Sigmoid colon (tissue), 7 donors: ENCODE results near the gene CNTNAP5. TPM values are rescaled to one million over a fixed set of nuclear protein-coding genes. Genes with fewer than 3 reads are reported as not detected.

ENCODE experiments used
- DNase-seq: peaks from one replicate; pipeline ENCODE4 v3.0.0-alpha.2; 2019
- H3K27ac ChIP-seq, 4 donors: fragments of 200-600 bp; sonication (generic); one replicate each; pipeline ENCODE4 v1.5.1; 2016 to 2019; ENCODE audit warnings: mild to moderate bottlenecking in 1 of 4
- H3K27me3 ChIP-seq, 3 donors: fragments of 200-600 bp; sonication (generic); one replicate each; pipeline ENCODE4 v1.5.1; 2019; ENCODE audit warnings: mild to moderate bottlenecking in 1 of 3
- H3K36me3 ChIP-seq, 4 donors: fragments of 200-600 bp; sonication (generic); one replicate each; pipeline ENCODE4 v1.5.1; 2016 to 2019
- H3K4me1 ChIP-seq, 4 donors: fragments of 200-600 bp; sonication (generic); one replicate each; pipeline ENCODE4 v1.5.1; 2017 to 2019
- H3K4me3 ChIP-seq, 4 donors: fragments of 200-600 bp; sonication (generic); one replicate each; pipeline ENCODE4 v1.5.1; 2017 to 2019; ENCODE audit warnings: mild to moderate bottlenecking in 2 of 4, moderate library complexity in 1 of 4
- H3K9me3 ChIP-seq, 4 donors: fragments of 200-600 bp in 3 of 4; sonication (generic) in 3 of 4; one replicate each; pipeline versions ENCODE4 v1.5.1 to v1.6.1; 2013 to 2019
- CTCF ChIP-seq, 4 experiments: fragments of 450-650 bp in 3 of 4; fragments of 200-600 bp in 1 of 4; IDR thresholded peaks; one replicate each; pipeline ENCODE4 v1.5.1; 2016 to 2019; ENCODE audit warnings: antibody characterized with exemption in 4 of 4, mild to moderate bottlenecking in 3 of 4, moderate library complexity in 2 of 4
- EP300 ChIP-seq, 4 donors: sonication (generic); formaldehyde crosslinking; IDR thresholded peaks; one replicate each; pipeline ENCODE4 v1.6.1; 2017; ENCODE audit warnings: antibody characterized with exemption in 4 of 4
- POLR2A ChIP-seq, 2 donors: fragments of 450-650 bp; IDR thresholded peaks; one replicate each; pipeline ENCODE4 v1.6.1; 2016; ENCODE audit warnings: antibody characterized with exemption in 2 of 2, mild to moderate bottlenecking in 2 of 2, moderate library complexity in 2 of 2
- POLR2AphosphoS5 ChIP-seq, 4 donors: sonication (generic); formaldehyde crosslinking; IDR thresholded peaks; one replicate each; pipeline ENCODE4 v1.6.1; 2017; ENCODE audit warnings: antibody characterized with exemption in 4 of 4
- WGBS, 2 donors: extraction: QIAGEN DNeasy Blood & Tissue Kit; methylation state at CpG; one replicate each; pipeline ENCODE4 v1.1.7; 2013; 5-methylcytosine and 5-hydroxymethylcytosine counted together
- intact Hi-C: fragments of 100-400 bp; cut with DNase I; formaldehyde crosslinking; loops from one replicate; pipeline ENCODE4 v1.15.1; 2023
- polyA plus RNA-seq, 3 donors: library from polyadenylated mRNA; stranded (reverse); fragments of 200-250 nt; gene quantifications; one replicate each; pipeline ENCODE4 v1.2.3, GENCODE V29; 2013
- total RNA-seq, 4 donors: library from RNA; depleted of rRNA; stranded (reverse); fragments of >200 nt; gene quantifications; one replicate each; pipeline ENCODE4 v1.1.0, GENCODE V29; 2016
- donor health status: healthy with polysubstance abuse.
- donor health status: Bipolar disorder and iron deficiency.
- donor health status: healthy.

Gene CNTNAP5
- total and polyA plus RNA-seq, 7 donors: 0.74 to 4.5 (median 1.5) TPM; not detected in 2

GRCh38 chr2:124325667-124326440 lies 300.8 kb downstream of the CNTNAP5 start:
- TF ChIP-seq POLR2AphosphoS5 (IDR thresholded peaks at IDR 0.05) (no peak), CTCF (IDR thresholded peaks at IDR 0.05) (no peak), POLR2A (IDR thresholded peaks at IDR 0.05) (no peak), EP300 (IDR thresholded peaks at IDR 0.05) (no peak)
- Histone ChIP-seq H3K9me3 (no peaks in the 10 kb centered on the region), H3K36me3 (no peaks in the 10 kb centered on the region), H3K4me1 (no peaks in the 10 kb centered on the region), H3K27me3 (no peaks in the 10 kb centered on the region), H3K4me3 (no peak overlapping the region), H3K27ac (no peak overlapping the region)
- no peak for DNase-seq
- intact Hi-C loops: no loop called here
- WGBS, 2 donors: 47 to 62% methylated on average over 3 of the region's 3 CpGs

- Histone ChIP-seq H3K4me3 (no peak overlapping the region), H3K27me3 (no peaks in the 10 kb centered on the region), H3K4me1 (no peaks in the 10 kb centered on the region), H3K27ac (no peak overlapping the region), H3K36me3 (no peaks in the 10 kb centered on the region), H3K9me3 (no peaks in the 10 kb centered on the region)
- intact Hi-C loops: no loop called here
- TF ChIP-seq POLR2AphosphoS5 (IDR thresholded peaks at IDR 0.05): no peak
- no peak for TF ChIP-seq EP300 (IDR thresholded peaks at IDR 0.05)
- TF ChIP-seq CTCF (IDR thresholded peaks at IDR 0.05): no peak
- TF ChIP-seq POLR2A (IDR thresholded peaks at IDR 0.05): no peak
- DNase-seq: no peak
These were observed 302.2 kb downstream of the CNTNAP5 start for GRCh38 chr2:124327303-124327702.

GRCh38 chr2:124328397-124328796 lies 303.3 kb downstream of the CNTNAP5 start:
- no peak for DNase-seq
- intact Hi-C loops: no loop called here
- H3K36me3 ChIP-seq: no peaks in the 10 kb centered on the region
- H3K27ac ChIP-seq: no peak overlapping the region
- no peak overlapping the region for H3K4me3 ChIP-seq
- no peak for TF ChIP-seq POLR2A (IDR thresholded peaks at IDR 0.05)
- no peak for TF ChIP-seq CTCF (IDR thresholded peaks at IDR 0.05)
- no peak for TF ChIP-seq POLR2AphosphoS5 (IDR thresholded peaks at IDR 0.05)
- TF ChIP-seq EP300 (IDR thresholded peaks at IDR 0.05): no peak
- 51 to 65% methylated on average over 3 of the region's 3 CpGs for WGBS, 2 donors
- no peaks in the 10 kb centered on the region for H3K9me3 ChIP-seq
- H3K4me1 ChIP-seq: no peaks in the 10 kb centered on the region
- H3K27me3 ChIP-seq: no peaks in the 10 kb centered on the region

GRCh38 chr2:124333784-124334183 lies 308.7 kb downstream of the CNTNAP5 start:
- intact Hi-C loops: no loop called here
- 44 to 69% methylated on average over 4 of the region's 4 CpGs for WGBS, 2 donors
- no peak for DNase-seq
- Histone ChIP-seq H3K27me3 (no peaks in the 10 kb centered on the region), H3K4me3 (no peak overlapping the region), H3K9me3 (no peaks in the 10 kb centered on the region), H3K4me1 (no peaks in the 10 kb centered on the region), H3K27ac (no peak overlapping the region), H3K36me3 (no peaks in the 10 kb centered on the region)
- TF ChIP-seq POLR2A (IDR thresholded peaks at IDR 0.05) (no peak), EP300 (IDR thresholded peaks at IDR 0.05) (no peak), POLR2AphosphoS5 (IDR thresholded peaks at IDR 0.05) (no peak), CTCF (IDR thresholded peaks at IDR 0.05) (no peak)

- Histone ChIP-seq H3K9me3 (no peaks in the 10 kb centered on the region), H3K4me3 (no peak overlapping the region), H3K27me3 (no peaks in the 10 kb centered on the region), H3K4me1 (no peaks in the 10 kb centered on the region), H3K27ac (no peak overlapping the region), H3K36me3 (no peaks in the 10 kb centered on the region)
- TF ChIP-seq POLR2AphosphoS5 (IDR thresholded peaks at IDR 0.05): no peak
- no peak for TF ChIP-seq EP300 (IDR thresholded peaks at IDR 0.05)
- no peak for TF ChIP-seq POLR2A (IDR thresholded peaks at IDR 0.05)
- TF ChIP-seq CTCF (IDR thresholded peaks at IDR 0.05): no peak
- intact Hi-C loops: no loop called here
- no peak for DNase-seq
- WGBS, 2 donors: 91 to 92% methylated on average over 2 of the region's 2 CpGs
These were observed 310.0 kb downstream of the CNTNAP5 start for GRCh38 chr2:124335058-124335457.
